Activated CD8-positive, alpha-beta memory T cell treated with anti-CD3 and anti-CD28 coated beads for 24 hours (primary cell): ENCODE data around the gene MYO18B.

ENCODE experiments used
- DNase-seq: peaks from one replicate; pipeline ENCODE4 v3.0.0-alpha.2; 2020

The MYO18B gene

DNA sequence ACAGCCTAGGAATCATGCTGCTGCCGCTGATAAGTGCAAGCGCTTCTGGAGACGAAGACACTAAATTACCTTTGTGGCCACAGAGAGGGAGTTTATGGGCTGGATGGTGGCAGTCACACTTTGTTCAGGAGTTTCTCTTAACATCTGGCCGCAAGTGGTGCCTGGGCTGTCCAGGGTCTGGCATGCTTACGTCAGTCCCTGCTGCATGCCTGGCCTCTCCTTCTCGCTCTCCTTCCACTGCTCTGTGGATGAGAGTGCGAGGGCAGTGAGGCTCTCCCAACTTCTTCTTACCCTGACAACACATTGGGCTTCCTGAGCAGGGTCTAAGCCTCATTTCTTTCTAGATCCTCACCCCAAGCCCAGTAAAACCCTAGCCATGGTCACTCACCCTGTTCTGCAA lies 266.6 kb downstream of the MYO18B start:
- DNase-seq = no peak

DNA sequence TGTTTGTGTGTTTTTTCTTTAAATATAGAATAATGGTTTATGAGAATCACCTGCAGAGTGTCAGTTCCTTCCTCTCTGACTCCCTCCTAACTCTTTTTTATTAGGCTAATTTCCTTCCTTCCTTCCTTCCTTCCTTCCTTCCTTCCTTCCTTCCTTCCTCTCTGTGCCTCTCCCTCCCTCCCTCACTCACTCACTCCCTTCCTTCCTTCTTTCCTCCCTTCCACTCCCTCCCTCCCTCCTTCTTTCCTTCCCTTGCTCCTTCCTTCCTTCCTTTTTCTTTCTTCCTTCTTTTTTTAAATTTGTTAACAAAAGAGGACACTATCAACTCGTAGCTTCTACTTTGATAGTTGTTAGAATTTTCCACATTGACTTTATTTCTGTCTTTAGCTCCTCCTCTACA lies 274.9 kb downstream of the MYO18B start:
- DNase-seq = no peak

GRCh38 chr22:26017932-26018331 lies 275.9 kb downstream of the MYO18B start:
- DNase-seq = no peak

- DNase-seq = no peak
Measured at GRCh38 chr22:26019596-26019995, 277.6 kb downstream of the MYO18B start.

DNA sequence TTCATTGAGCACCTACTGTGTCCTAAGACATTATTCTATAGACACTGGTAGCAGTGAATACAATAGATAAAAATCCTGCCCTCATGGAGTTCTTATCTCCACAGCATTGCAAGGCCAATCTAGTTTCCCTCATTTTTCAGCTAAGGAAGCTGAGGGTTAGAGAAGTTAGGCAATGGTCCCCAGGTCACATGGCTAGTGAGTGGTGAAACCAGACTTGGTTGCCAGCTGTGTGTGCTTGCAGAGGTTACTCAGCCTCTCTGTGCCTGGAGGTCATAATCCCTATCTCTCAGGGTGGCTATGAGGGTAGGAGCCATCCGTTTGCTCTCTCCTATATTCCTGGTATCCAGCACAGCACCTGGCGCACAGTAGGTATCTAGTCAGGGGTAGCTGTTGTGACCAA lies 279.5 kb downstream of the MYO18B start:
- DNase-seq = no peak

- no peak for DNase-seq
Measured at GRCh38 chr22:26023104-26023775, 281.3 kb downstream of the MYO18B start.

DNA sequence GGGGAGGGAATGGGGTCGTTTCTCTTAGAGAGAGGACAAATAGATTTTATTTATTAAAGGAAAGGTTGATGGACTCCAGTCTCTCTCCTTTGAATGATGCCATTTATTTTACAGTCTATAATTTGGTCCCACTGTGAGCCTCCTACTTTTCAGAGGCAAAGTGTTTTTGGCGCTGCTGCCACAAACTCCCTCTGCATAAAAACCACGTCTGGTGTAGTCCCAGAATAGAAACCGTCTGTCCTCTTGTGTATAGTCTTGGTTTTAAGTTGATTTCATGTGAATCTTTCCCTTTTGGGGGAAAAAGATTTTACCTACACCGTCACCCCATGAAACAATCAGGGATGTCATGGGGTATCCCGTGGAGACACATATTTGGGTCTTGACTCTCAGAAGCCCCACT lies 283.6 kb downstream of the MYO18B start:
- DNase-seq = no peak

DNA sequence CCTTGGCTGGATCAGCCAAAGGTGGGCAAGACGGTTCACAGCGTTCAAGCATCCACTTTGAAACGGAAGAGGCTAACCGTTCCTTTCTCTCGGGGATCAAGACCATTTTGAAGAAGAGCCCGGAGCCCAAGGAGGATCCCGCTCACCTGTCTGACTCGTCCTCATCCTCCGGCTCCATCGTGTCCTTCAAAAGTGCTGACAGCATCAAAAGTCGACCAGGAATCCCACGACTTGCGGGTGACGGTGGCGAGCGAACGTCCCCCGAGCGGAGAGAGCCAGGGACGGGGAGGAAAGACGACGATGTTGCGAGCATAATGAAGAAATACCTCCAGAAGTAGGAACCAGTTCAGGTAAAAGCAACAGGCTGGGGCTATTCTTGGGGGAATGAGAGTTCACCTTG lies 285.4 kb downstream of the MYO18B start:
- DNase-seq = no peak

- DNase-seq = no peak
Measured at GRCh38 chr22:26031641-26032040, 289.7 kb downstream of the MYO18B start.

- DNase-seq = no peak
Measured at GRCh38 chr22:26033071-26033470, 291.1 kb downstream of the MYO18B start.

- DNase-seq = no peak
Measured at GRCh38 chr22:26033586-26033985, 291.6 kb downstream of the MYO18B start.

DNA sequence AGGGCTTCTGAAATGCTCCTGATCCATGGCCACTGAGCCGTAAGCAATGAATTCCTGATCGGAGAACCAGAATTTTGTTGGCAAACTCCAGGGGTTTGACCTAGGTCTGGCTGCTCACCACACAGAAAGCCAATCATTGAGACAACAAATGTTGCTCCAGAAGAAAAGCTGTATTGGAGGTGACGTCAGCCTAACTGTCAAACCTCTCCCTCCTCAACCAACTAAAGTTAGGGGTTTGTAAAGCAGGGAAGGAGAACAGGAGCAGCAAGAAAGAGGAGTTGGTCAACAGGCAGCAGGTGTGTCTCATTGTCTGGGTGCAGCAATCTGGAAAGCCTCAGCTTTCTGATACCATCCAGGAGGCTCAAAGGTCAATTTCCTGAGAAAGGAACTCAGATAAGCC lies 293.5 kb downstream of the MYO18B start:
- no peak for DNase-seq

- DNase-seq = no peak
Measured at GRCh38 chr22:26038365-26038764, 296.4 kb downstream of the MYO18B start.

DNA sequence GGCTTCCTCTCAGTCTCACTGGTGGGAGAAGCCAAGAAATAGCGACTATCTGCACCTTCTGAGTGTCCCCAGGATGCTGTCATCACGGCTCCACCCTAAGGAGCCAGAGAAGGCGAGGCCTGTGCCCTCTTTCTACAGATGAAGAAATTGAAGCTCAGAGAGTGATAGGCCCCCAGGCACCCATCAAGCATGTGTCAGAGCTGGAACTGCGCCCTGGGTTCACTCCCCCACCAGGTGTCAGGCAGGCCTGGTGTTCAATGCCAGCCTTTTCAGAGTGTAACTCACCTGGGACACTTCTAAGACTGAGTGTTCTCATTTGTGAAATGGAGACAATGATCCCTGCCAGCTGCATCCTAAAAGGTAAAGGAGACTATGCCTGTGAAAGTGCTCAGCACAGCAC lies 299.9 kb downstream of the MYO18B start:
- DNase-seq = no peak

DNA sequence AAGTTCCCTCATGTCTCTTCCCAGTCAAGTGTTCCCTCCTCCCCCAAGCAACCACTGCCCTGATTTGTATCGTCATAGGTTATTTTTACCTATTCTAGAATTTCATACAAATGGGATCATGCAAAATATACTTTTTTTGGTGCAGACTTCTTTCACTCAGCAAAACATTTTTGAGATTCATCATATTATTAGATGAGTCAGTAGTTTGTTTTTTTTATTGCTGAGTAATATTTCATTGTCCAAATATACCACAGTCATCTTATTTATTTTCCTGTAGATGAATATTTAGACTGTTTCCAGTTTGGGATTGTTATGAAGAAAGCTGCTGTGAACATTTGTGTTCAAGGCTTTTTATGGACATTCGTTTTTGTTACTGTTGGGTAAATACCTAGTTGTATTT lies 301.0 kb downstream of the MYO18B start:
- no peak for DNase-seq

- no peak for DNase-seq
Measured at GRCh38 chr22:26045051-26045450, 303.1 kb downstream of the MYO18B start.

DNA sequence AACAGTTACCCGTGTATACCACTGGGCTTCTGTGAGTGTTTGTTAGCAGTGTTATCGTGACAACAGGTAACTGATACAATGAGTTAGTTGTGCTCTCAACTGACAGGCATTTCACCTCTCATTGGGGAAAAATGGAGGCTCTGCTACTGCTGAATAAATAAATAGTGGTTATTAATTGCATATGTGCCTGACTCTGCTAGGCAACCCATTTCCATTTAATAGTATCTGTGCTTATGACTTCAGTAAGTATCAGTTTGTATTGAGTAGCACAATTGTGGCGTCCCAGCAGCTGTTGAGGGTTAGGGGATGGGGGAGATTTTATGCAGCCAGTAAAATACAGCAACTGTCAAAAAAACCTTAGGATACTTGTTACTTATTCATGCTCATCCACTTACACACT lies 303.9 kb downstream of the MYO18B start:
- DNase-seq = no peak

DNA sequence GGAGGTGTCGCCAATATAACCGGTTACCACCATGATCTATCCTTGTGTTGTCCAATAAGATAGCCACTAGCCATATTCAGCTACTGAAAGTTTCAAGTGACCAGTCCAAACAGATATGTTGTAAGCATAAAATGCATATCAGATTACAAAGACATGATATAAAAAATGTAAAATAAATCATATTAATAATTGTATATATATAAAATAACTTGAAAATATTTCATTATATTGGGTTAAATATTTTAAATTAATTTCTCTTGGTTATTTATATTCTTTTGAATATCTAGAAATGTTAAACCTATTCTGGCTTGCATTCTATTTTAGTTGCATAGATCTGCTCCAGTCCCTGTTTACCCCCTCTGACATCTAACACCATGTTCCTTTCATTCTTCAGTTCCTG lies 305.5 kb downstream of the MYO18B start:
- no peak for DNase-seq

DNA sequence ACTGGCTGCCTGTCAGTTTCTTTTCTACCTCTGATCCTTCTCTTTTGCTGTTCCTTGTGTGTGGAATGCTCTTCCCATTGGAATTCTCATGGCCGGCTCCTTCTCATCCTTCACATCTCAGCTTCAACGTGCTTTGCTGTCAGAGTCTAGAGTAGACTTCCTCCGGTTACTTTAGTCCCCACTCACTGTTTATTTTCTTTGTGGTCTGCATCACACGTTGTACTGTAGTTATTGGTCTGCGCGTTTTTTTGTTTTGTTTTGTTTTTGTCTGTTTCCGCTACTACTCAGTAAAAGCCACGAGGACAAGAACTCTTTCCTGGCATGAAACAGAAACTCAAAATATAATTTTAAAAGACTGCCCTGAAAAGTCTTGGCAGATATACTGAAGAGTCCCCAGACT lies 305.9 kb downstream of the MYO18B start:
- no peak for DNase-seq

DNA sequence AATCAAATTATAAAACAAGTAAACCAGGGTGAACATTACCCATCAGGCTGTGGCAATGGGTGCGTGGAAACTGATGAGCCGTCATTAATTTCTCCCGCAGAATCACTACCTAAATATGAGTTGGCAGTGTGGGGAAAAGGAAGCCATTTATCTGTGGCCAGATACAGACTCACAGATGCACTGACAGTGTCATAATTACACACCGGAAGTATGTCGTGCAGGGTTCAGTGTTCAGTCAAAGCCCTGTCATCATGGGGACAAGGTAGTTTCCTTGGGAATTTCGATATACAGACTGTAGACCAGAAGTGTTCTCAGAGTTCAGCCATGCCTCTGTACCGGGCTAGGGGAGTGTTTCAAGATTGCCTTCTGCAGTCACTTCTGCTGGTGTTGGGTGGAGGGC lies 308.1 kb downstream of the MYO18B start:
- no peak for DNase-seq

GRCh38 chr22:26053737-26054316 lies 311.8 kb downstream of the MYO18B start:
- no peak for DNase-seq

- DNase-seq = no peak
Measured at GRCh38 chr22:26054841-26055605, 313.0 kb downstream of the MYO18B start.

DNA sequence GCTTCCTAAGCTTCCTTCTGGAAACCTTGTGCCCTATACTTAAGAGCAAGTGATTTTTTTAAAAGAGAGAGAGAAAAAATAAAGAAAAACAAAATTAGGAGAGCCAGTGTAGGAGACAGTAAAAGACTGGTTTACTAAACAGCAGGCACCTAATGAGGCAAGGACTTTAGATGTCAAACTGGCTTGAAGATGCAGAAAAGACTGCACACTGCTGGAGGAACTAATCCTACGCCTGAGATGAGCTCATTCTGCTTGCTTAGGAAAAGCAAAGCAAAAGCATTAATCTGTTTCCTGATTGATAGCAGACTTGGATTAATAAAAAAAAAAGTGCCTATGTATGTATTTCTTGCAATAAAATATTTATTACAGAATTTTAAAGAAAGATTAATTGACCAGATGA lies 313.7 kb downstream of the MYO18B start:
- DNase-seq = no peak

DNA sequence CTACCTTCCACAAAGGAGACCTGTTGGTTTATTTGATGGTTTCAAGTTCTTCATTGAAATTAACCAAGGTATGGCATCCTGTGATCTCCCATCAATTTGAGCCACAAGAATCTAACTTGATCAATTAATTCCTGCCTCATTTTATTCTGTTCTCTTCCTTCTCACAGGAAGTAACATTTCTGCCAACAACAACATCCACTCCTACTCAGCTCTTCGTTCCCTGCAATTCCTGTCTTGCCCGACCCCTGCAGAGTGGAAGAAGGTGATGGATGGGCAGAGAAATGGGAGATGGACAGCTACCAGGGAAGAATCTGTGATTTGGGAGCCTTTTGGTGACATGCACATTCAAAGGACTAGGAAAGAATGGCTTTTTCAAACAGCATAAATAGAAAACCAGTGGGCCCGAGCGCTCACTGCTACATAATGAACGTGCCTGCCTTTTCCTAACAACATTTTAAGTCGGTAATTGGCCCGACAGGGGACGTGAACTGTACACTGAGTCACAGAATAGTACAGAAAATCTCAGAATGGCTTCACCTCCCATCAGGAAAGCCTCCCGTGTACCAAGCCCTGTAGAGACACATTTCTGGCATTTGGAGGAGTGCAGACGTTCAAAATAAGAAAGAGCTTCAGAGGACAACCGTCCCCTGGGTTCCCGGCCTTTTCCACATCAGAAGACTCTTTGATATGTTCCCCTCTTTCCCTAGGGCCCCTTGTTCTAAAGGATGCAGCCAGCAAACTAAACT lies 314.6 kb downstream of the MYO18B start:
- DNase-seq = no peak
